LNCAP (cell line): ENCODE results near the gene RNF220.

Experiments
- CTCF ChIP-seq: fragments of 450-650 bp; IDR thresholded peaks from 2 replicates; pipeline ENCODE4 v1.5.1; 2017; ENCODE audit warnings: mild to moderate bottlenecking

RNF220 gene

GRCh38 chr1:44635439-44635838 lies 230.4 kb downstream of the RNF220 start:
- no peak for TF ChIP-seq CTCF

GRCh38 chr1:44636083-44636687 lies 231.1 kb downstream of the RNF220 start:
- TF ChIP-seq CTCF = no peak

GRCh38 chr1:44636688-44637598 lies 231.9 kb downstream of the RNF220 start:
- no peak for TF ChIP-seq CTCF

GRCh38 chr1:44637702-44638411 lies 232.8 kb downstream of the RNF220 start:
- TF ChIP-seq CTCF = no peak

GRCh38 chr1:44640200-44640853 lies 235.3 kb downstream of the RNF220 start:
- TF ChIP-seq CTCF = no peak

GRCh38 chr1:44641126-44642102 lies 236.4 kb downstream of the RNF220 start:
- no peak for TF ChIP-seq CTCF
